NCI-H748 treated with DMSO at 0.1 percent for 48 hours (cell line): ENCODE results near the gene NUAK1.

Experiments
- DNase-seq: peaks from one replicate; lab custom pipeline; 2025; lab: John Stamatoyannopoulos, UW

The NUAK1 gene

DNA sequence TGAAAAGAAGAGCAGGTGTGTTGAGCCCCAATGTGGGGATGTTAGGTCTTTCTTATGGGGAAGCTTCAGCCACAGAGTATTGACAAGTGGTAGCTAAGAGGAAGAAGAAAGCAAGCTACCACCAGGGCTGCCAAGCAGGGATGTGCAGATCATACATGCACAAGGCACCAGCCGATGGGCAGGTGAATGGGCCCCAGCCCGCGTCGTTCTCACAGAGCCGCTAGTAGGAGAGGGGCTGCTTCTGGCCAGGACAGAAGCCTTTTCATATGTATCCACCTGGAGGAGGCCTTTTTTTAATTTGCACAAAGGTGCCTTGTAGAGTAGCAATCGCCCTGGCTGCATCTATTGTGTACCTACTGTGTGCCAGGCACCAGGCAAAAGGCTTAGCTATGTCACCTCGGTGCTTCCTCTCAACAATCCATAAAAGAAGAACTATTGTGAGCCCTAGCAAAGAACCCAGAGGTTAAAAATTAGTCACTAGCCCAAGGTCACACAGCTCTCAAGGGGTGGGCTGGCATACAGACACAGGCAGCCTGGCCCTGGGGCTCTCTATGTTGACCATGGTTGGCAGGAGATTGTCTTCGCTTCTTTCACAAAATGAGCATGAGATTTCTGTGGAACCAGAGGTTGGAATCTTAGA, 8.2 kb downstream of the NUAK1 start:
- DNase-seq = no peak

DNA sequence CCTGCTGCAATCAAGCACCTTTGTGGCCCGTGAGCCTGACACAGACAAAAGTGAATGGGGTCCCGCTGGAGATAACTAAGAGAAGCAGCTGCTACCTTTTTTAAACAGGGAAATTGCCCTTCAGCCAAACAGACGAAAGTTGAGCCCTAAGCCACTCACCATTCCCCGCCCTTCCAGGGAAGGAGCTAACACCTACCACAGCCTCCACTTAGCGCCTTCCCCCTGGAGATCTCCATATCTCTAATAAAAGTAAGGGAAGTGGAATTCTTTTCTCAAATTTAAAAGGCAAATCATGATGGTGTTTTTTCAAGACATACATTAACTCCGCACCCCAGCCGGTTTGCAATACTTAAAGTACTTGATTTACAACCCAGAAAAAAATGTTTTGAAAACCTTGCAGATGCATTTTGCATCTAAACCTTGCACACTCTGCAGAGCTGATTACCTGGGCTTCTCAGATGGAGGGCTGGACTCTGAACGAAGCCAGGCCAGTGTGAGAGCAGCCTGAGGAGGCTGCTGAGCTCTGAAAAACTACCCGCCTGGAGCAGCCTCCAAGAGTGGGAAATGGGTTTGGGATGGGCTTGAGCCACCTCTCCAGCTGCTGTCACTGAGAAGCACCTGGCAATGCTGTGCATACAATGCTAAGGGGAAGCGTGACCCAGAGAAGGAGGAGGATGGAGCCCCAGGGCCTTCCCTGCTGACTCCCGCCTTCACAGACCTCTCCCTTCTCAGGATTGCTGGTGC, 10.0 kb downstream of the NUAK1 start:
- DNase-seq = no peak

DNA sequence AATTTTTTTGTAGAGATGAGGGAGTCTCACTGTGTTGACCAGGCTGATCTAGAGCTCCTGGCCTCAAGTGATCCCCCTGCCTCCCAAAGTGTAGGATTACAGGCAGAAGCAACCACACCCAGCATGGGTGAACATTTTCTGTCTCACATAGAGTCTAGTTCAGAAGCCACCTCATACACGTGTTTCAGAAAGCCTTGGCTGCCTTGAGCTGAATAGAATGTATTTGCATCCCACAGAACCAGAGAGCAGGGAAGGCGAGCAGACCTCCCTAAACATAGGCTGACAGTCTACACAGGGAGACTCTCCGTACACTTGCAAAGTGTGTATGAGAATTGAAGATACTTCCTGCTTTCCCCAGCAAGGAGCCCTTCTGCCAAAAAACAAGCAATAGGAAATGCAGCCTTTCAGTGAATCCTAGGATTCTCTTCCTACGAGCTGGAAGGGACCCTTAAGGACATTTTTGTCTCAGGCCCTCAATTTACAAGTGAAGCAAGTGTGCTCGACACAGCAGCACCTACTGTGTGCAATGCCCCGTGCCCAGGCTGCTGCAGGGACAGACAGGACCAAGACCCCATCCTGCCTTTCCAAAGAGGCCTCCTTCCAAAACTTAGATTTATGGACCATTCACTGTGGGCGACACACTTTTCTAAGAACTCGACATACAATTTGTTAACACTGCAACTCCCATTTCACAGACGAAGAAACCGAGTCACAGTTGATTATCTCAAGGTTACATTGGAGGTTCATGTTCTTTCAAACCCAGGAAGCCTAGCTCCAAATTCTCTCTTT, 11.2 kb downstream of the NUAK1 start:
- DNase-seq = no peak

DNA sequence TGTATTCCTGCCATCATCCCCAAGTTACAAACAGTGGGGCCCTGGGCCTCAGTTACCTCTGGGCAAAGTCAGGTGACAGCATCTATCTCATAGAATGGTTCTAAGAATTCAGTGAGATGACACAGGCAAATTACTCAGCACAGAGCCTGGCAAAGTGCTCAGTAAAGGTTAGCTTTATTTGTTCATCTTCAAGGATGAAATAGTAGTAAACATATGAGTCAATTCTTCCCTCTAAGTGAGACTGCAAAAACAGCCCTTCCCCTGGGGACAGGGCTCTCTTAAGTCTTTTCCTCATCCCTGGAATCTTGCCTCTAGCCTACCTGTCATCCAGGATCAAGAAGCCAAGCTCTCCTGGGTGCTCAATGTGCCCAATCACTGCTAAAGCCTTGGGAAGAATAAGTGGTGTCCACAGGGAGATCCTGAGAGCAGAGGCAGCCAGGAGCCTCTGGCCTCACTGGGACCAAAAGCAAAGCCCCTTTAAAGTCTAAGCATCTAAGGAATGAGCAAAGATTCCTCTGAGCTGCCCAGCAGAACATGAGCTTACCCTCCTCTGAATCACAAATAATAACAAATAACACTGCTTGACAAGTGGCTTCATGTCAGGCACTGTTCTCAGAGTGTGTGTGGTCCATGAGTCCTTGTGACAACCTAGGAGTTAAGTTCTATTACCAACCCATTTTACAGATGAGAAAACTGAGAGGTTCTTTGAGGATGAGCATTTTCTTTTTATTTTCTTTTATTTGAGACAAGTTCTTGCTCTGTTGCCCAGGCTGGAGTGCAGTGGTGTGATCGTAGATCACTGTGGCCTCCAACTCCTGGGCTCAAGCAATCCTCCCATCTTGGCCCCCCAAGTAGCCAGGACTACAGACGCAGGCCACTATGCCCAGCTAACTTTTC, 12.1 kb downstream of the NUAK1 start:
- DNase-seq = no peak

DNA sequence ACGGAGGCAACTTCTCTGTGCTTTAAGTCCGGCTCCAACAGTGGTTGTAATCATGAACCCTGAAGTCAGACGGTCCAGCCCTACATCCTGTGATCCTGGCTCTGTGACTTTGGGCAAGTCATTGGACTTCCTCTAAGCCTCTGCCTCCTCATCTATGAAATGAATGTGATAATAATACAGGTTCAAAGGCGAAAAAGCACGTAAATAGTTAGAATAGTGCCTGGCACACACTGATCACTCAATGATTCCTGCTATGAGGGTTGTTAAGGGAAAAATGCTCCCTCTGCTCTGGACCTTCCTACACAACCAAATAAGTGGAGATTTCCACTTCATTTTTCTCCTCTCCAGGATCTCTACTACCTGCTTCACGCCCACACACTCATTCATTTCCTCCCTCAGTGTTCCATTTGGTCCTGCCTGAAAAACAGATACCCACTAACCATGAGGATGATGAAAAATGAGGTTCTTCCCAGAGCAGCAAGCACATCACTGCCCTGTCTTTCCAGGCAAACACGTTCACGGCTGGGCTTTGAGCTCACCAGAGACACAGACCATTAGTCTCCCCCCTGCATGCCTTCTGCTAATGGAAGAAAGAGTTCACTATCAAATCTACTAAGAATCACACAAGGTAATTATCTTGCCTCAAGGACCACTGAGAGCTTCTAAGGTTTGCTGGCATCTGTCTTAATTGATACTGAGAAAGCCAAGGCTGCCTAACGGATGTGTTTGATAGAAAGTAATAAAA, 13.2 kb downstream of the NUAK1 start:
- no peak for DNase-seq

DNA sequence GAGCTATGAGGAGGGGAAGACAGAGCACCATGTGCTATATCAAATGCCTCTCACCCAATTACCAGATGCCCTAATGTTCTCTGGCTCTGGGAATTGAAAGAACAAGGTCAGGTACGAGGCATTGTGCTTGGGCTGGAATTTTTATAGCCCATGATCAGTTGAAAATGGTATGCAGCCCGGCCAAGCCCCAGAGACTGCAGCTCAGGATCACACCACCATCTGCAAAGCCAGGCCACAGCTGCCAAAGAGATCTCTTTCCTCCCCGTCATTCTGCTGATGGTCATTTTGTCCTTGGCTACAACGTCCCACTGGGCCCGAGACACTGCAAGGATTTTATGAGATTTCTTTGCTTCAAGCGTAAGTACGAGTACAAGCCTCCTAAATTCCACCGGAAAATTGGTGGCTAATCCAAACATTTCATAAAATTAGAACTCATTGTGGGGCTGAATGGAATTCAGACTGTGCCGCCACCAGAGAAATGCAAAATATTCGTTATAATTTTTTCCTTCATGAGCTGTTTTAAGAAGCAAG, 15.1 kb downstream of the NUAK1 start:
- DNase-seq = no peak

DNA sequence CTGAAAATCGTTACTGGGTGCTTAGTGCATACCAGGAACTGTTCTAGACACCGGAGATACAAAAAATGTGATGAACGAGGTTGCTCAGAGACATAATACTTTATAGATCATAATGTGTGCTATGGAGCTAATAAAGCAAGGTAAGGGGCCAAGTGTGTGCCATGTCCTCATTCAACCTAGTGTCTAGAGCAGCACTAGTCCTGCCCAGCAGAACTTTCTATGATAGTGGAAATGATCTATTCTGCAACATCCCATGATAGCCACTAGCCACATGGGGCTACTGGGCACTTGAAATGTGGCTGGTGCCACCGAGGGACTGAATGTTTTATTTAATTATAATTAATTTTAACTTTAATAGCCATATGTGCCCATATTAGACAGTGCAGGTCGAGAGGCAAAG, 15.6 kb downstream of the NUAK1 start:
- DNase-seq = no peak

DNA sequence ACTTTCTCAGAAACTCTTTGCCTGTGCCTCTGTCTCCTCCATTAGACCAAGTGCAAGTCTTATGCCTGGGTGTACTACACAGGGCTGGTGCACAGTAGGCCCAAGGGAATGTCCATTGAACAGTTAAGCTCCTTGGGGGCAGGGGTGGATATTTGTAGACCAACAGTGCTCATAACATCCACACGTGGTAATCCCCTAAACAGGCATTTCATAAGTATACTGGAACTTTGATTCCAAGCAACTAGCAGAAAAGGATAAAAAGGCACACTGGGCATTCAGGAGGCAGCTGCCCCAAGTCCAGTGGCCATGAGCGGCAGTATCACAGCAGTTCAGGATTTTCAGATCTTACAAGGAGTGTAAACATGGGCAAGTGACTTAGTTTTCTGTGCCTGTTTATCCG, 16.8 kb downstream of the NUAK1 start:
- DNase-seq = no peak

DNA sequence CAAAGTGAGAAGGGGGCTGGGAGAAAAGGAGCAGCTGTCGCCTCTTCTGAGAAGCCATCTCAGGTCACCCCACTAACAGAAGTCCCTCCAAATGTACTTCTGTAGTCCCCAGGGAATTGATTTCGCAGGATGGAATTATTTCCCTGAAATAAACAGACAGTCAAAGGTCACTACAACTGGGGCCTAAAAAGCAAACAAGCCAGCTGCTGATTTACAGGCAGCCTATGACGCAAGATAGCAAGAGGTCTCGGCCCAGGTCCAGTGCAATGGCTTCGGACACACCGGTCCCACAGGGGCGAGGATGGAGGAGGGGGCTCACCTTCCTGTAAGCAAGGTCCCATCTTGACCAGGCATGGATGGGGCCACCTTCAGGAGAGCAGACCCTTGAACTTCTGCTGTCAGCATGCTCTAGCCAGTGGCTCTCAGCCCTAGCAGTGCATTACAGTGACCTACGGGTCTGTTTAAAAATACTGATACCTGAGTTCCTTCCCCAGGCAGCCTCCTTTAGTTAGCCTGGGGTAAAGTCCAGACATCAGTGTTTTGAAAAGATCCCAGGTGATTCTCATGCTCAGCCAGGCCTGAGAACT, 18.1 kb downstream of the NUAK1 start:
- DNase-seq = no peak

DNA sequence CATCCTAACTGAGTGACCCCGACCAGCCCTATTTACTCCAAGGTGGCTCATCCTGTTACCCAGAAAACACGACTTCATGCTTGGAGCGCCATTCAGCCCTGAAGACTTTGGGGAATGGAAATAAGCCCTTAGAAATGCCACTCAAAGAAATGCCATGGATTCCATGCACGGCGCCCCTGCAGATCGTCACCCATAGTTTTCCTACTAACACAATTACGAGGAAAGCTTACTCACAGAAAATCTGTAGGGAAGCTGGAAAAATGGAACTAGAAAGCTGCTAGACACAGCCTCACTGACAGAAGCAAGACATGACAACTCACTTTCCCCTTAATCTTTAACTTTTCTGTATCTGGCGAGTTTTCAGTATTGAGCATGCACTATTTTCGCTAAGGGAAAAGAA, 19.5 kb downstream of the NUAK1 start:
- DNase-seq = no peak

DNA sequence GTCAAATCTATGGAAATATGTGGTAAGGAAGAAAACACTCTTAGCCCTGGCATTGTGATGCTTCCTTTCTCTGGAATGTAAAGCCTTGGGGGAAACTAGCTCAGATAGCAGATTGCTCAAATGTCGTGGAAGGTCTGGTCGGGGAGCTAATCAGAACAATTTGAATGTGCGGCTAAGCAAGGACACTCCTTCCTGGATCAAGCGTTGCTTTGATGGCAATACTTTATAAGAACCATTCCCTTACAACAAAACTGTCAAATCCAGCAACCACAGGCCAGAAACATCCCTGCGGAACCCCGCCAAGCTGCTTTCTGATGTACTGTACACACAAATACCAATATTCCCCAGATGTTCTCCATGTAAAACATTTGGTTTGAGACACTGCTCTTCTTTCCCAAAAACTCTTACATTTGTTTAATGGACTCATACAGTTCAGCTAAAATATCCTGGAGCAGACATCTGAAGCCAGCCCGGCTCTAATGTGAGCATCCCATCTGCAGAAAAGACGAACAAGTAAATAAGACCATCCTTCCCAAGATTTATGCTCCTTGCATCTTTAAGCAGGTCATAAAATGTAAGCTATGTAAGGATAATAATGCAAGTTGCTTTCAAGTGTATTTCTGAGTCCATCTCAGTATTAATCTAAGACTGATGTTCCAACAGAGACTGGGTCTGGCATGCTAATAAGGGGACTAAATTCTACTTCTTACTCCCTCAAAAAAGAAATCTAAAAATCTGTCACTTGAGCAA, 20.2 kb downstream of the NUAK1 start:
- no peak for DNase-seq

DNA sequence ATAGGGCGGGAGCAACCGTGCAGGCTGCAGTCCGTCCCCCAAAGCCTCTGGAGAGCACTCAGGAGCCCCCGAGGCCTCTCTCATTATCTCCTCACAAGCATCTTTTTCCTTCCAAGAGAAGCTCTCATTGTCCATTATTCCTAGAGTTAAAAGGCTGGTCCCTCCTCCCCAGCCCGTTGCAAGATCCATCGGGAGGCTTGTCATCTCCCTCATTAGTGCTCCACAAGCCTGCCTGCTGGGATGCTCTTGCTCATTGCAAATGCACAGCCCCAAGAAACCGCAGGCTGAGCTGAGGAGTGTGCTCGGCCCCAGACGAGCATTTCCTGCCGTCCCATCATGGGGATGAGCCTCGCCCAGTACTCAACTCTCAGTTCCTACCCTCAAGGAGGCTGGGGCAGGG, 23.3 kb downstream of the NUAK1 start:
- DNase-seq = no peak

DNA sequence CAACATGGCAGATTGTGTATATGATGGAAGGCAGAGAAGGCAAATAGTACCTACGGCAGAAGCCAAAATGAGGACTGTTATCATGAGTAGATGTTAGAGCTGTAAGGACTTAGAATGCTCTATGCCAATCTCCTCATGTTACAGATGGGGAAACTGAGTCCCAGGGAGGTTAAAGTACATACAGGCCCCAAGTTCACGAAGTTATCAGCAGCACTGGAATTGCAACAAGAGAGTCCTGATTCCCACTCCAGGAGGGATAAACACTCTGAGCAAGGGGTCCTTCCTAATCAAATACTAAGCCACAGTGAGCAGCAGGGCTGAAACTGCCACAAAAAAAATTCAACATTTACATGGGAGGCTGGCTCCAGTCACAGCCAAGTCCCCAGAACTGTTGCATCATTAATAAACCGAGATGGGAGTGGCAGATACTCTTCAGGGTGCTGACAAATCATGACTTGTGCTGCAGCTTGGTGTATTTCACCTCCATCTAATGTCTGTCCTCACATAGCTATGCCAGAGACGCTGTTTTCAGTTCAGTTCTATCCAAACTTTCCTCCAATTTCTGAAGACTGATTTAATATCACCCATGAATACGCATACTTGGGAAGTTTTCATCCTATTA, 24.2 kb downstream of the NUAK1 start:
- DNase-seq = no peak

DNA sequence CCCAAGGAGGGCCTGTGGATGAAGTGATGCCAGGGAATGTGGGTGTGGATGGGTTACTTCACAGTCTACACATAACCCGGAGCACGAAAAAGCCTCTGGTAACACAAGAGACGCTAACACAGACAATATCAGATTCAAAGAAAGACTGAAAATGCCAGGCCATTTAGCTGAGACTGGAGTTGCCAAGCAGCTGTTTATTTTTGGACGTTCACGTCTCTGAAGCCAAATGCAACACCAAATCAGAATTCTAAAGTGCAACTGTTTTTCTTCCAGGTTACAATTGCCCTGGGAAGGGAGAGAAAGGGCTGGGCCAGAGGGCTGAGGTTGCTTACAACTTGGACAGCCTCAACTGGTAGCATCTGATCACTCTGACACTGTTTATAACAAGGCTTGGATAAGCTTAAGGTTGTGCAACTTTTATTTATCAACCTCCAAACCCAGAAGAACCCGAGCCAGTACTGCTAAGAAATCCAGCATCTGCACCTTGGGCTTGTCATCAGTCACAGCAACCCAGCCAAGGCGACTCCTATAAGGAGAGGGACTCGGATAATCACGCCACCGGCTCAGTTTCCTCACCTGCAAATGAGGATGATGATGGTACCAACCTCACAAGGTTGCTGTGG, 24.8 kb downstream of the NUAK1 start:
- DNase-seq = no peak

DNA sequence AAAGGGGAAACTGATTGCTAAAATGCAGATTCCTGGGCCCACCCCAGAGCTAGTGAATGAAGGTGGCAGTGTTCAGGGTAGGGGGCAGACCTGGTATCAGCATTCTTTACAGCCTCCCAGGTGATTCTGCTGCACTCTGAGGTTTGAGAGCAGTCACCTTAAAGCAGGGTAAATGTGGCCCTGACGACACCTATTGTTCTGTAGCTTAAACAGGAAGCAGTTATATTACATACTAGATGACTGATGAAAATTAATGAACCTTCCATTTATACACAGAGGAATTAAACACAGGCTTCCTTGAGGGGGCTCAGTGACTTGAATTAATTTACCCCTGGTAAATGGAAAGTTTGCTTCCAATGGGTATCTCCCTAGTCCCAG, 25.3 kb downstream of the NUAK1 start:
- DNase-seq = no peak

DNA sequence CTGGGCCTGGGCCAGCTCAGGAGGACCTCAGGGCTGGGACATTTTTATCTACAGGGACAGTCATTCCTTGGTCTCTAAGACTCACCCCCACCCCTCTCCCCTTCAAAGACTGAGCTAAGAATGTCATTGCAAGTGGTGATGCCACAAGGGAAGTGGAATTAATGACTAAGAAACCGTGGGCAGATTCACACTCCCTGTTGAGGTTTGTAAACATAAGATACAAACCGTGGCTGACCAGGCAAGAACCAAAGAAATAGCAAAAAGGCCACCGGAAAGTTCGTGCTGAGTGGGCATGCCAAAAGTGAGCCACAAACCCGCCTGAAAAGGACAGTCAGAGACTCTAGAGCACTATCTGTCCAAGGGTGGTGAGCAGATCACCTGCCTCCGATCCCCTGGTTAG, 25.7 kb downstream of the NUAK1 start:
- no peak for DNase-seq

DNA sequence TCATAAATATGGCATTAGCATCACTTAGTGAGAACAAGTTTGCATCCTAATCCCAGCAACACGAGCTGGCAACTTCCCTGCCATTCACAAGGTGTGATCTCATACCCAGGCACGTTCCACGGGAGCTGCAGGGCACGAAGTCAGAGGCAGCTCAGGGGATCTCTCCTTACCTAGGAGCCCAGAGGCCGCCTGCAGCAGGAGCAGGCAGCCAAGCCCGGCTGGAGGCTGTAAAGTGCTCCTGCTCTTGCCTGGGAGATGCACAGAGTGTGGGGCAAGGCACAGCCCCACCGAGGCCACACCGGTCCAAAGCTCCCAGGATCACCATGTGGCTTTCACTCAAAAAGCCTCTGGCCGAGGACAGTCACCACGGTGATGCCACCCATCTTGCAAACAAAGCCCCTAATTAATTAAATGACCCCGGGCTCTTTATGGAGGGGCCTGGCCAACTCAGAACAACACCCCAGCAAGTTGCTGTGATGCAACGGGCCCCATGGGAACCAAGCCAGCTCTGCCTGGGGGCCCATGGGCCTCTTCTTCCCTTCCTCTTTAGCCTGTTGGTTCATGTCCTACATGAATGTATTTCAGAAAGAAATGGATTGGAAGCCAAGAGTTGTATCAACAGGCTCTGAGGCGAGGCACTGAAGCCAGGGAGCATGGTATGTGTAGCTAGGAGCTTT, 26.5 kb downstream of the NUAK1 start:
- no peak for DNase-seq

DNA sequence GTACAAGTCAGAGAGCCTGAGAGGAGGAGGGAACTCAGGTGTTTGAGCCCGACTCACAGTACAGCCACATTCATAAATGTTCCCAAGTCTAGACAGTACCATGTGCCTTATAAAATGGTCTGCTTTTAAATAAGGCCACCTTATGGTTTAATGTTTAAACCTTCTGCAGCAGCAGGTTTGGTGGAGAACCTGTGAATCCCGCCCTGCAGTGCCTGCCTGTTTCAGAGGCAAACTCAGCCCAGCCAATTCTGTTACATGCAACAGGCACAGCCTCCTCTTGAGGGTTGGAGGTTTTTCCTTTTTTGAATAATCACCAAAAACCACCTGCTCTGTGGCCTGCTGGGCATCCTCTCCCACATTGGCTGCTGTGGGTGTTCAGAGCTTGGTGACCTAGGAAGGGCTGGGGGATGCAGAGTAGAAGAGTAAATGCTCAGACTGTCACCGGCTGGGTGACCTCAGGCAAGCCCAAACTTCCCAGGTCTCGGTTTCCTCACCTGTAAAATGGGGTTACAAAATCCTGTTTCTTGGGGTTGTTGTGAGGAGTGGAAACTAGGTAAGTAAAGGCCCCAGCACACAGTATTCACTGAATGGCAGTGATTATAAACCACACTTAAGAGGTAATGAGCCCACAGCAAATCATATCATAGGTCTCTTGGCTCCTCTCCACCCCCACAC, 28.0 kb downstream of the NUAK1 start:
- DNase-seq = no peak
